Gastroesophageal sphincter (tissue), 4 donors: ENCODE results near the gene GRK3. TPM values are rescaled to one million over a fixed set of nuclear protein-coding genes. Genes with fewer than 3 reads are reported as not detected.

Experiments used
- ATAC-seq: fragments of 150-250 bp; one replicate; pipeline ENCODE4 v1.9.1; 2016; ENCODE audit warnings: mild to moderate bottlenecking, moderate library complexity
- H3K27ac ChIP-seq, 4 donors: fragments of 200-600 bp; sonication (generic) in 3 of 4; 1 replicate in 3 of 4; 2 replicates in 1 of 4; pipeline ENCODE4 v1.5.1; 2016 to 2019
- H3K27me3 ChIP-seq: fragments of 200-600 bp; sonication (generic); one replicate; pipeline ENCODE4 v1.5.1; 2019
- H3K36me3 ChIP-seq, 2 donors: fragments of 200-600 bp; sonication (generic); one replicate each; pipeline ENCODE4 v1.5.1; 2019; ENCODE audit warnings: control low read depth in 1 of 2
- H3K4me1 ChIP-seq, 3 donors: fragments of 200-600 bp; sonication (generic); 1 replicate in 2 of 3; 2 replicates in 1 of 3; pipeline ENCODE4 v1.5.1; 2016 to 2019; ENCODE audit warnings: control low read depth in 2 of 3
- H3K4me3 ChIP-seq, 2 donors: fragments of 200-600 bp; sonication (generic); one replicate each; pipeline ENCODE4 v1.5.1; 2019; ENCODE audit warnings: mild to moderate bottlenecking in 1 of 2, moderate library complexity in 1 of 2
- H3K9me3 ChIP-seq, 3 donors: fragments of 200-600 bp; sonication (generic); one replicate each; pipeline ENCODE4 v1.5.1; 2017 to 2019; ENCODE audit warnings: control low read depth in 2 of 3
- EP300 ChIP-seq: sonication (generic); formaldehyde crosslinking; IDR thresholded peaks from one replicate; pipeline ENCODE4 v1.6.1; 2017; ENCODE audit warnings: antibody characterized with exemption, mild to moderate bottlenecking
- POLR2A ChIP-seq, 2 donors: fragments of 450-650 bp; IDR thresholded peaks; one replicate each; pipeline ENCODE4 v1.6.1; 2017; ENCODE audit warnings: antibody characterized with exemption in 2 of 2, mild to moderate bottlenecking in 2 of 2, moderate library complexity in 1 of 2
- POLR2AphosphoS5 ChIP-seq: sonication (generic); formaldehyde crosslinking; IDR thresholded peaks from one replicate; pipeline ENCODE4 v1.6.1; 2017; ENCODE audit warnings: antibody characterized with exemption
- WGBS, 2 donors: methylation state at CpG; one replicate each; pipeline ENCODE4 v1.1.5; 2018; ENCODE audit warnings: low coverage in 1 of 2; 5-methylcytosine and 5-hydroxymethylcytosine counted together
- total RNA-seq, 4 donors: library from RNA; depleted of rRNA; stranded (reverse); fragments of >200 nt; gene quantifications; one replicate each; pipeline ENCODE4 v1.1.0, GENCODE V29; 2016
- TF ChIP-seq, protein P1 (sequence below), 4 experiments: fragments of 200-600 bp in 2 of 4; fragments of 450-650 bp in 2 of 4; sonication (generic) in 1 of 4; IDR thresholded peaks; one replicate each; pipeline ENCODE4 v1.5.1; 2017 to 2019; ENCODE audit warnings: antibody characterized with exemption in 4 of 4, mild to moderate bottlenecking in 2 of 4, moderate library complexity in 2 of 4

Gene GRK3
- total RNA-seq, 4 donors from 2014 or later: 3.9 to 7.8 (median 4.5) TPM

DNA sequence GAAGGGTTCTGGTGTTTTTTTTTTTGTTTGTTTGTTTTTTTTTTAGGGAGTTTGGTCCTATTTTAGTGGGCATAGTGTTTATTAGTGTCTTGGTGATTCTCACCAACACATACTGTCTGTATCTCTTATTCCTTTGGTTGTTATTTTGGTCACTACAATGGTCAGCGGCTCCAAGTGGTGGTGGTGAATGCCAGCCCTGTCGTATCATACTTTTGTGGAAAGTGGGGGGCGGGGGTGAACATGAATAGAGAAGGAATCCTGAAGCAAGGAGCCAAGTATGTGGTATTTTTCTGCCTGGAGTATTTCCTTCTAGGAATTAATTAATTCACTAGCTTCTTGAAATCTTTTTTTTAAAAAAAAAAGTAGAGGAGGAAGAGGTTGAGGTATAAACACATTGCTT lies 79.6 kb downstream of the GRK3 start:
- Histone ChIP-seq H3K27me3 (no peaks in the 10 kb centered on the region), H3K27ac (no peak overlapping the region), H3K4me1 (peaks cover 0 to 21% (median 0%) of the 10 kb centered on the region in 3 donors), H3K36me3 (no peaks in the 10 kb centered on the region), H3K4me3 (no peak overlapping the region), H3K9me3 (no peaks in the 10 kb centered on the region)
- no peak for TF ChIP-seq EP300
- TF ChIP-seq POLR2A (IDR thresholded peaks at IDR 0.05): no peak
- TF ChIP-seq POLR2AphosphoS5: no peak
- TF ChIP-seq, protein P1, sequence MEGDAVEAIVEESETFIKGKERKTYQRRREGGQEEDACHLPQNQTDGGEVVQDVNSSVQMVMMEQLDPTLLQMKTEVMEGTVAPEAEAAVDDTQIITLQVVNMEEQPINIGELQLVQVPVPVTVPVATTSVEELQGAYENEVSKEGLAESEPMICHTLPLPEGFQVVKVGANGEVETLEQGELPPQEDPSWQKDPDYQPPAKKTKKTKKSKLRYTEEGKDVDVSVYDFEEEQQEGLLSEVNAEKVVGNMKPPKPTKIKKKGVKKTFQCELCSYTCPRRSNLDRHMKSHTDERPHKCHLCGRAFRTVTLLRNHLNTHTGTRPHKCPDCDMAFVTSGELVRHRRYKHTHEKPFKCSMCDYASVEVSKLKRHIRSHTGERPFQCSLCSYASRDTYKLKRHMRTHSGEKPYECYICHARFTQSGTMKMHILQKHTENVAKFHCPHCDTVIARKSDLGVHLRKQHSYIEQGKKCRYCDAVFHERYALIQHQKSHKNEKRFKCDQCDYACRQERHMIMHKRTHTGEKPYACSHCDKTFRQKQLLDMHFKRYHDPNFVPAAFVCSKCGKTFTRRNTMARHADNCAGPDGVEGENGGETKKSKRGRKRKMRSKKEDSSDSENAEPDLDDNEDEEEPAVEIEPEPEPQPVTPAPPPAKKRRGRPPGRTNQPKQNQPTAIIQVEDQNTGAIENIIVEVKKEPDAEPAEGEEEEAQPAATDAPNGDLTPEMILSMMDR (IDR thresholded peaks at IDR 0.05): no peak
- ATAC-seq: no peak
- 26 to 36% methylated on average over 3 of the region's 3 CpGs for WGBS, 2 donors

DNA sequence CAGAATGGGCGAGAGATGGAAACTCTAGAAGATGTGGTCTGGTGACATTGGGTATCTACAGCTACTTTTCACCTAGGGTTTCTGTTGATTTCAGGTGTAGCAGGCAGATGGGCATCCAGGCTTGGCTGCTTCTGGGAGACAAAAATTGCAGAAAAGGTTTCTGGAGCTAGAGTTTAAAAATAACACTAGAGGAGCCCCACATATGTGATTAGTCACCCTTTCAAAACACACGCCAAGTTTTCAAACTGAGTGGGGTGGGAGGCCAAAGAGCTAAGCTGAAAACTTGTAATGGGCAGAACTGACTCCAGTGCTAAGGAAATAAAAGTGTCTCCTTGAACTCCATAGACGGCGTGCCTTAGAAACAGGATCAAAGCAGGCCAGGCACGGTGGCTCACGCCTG lies 80.8 kb downstream of the GRK3 start:
- WGBS, 2 donors: 43 to 59% methylated on average over 4 to 6 of the region's 6 CpGs

DNA sequence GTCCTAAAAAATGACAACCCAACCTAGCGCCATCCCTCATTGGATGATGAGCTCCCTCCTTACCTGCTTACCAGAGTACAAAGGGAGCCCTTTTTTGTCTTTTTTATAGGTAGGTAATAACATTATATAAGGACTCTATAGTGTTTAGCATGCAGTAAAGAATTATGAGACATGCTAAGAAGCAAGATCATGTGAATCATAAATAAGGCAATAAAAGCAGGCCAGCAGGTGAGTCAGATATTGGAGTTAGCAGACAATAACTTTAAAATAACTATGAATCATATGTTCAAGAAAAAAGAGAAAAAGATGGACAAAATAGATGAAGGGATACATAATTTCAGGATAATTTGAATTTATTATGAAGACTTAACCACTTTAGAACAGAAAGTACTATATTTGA lies 81.5 kb downstream of the GRK3 start:
- TF ChIP-seq EP300 (no peak), POLR2A (IDR thresholded peaks at IDR 0.05) (no peak), POLR2AphosphoS5 (no peak)
- TF ChIP-seq, protein P1 (IDR thresholded peaks at IDR 0.05): no peak
- H3K27me3 ChIP-seq: no peaks in the 10 kb centered on the region
- H3K4me3 ChIP-seq: no peak overlapping the region
- no peak overlapping the region for H3K27ac ChIP-seq
- H3K9me3 ChIP-seq: no peaks in the 10 kb centered on the region
- no peaks in the 10 kb centered on the region for H3K36me3 ChIP-seq
- 100% methylated on average over 1 of the region's 1 CpG; no CpG with 5 or more reads in 1 of the 2 donors for WGBS, 2 donors
- ATAC-seq: no peak
- H3K4me1 ChIP-seq: peaks cover 0 to 21% (median 0%) of the 10 kb centered on the region in 3 donors

More for the DNA sequence above, 80.8 kb downstream of the GRK3 start:
- H3K27me3 ChIP-seq: no peaks in the 10 kb centered on the region
- H3K9me3 ChIP-seq: no peaks in the 10 kb centered on the region
- ATAC-seq: no peak
- no peaks in the 10 kb centered on the region for H3K36me3 ChIP-seq
- peaks cover 0 to 21% (median 0%) of the 10 kb centered on the region in 3 donors for H3K4me1 ChIP-seq
- TF ChIP-seq POLR2AphosphoS5: no peak
- no peak for TF ChIP-seq EP300
- TF ChIP-seq, protein P1 (IDR thresholded peaks at IDR 0.05): no peak
- no peak for TF ChIP-seq POLR2A (IDR thresholded peaks at IDR 0.05)
- H3K4me3 ChIP-seq: no peak overlapping the region
- no peak overlapping the region for H3K27ac ChIP-seq

DNA sequence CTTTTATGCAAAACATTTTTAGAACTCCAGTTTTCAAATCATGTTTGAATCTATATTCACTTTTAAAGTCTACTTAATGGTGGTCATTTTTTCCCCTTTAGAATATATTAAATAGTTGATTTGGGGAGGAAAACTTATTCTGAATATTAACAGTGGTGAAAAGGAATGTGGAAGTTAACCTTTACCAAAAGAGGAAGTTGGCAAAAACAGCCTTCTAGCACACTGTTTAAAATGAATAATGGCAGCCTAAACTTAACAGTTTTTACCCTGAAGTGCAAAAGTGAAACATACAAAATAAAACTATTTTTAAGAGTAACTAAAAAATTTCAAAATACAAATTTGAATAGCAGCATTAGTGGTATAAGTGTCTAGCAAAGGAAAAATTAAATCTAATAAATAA lies 86.4 kb downstream of the GRK3 start:
- no peak overlapping the region for H3K4me3 ChIP-seq
- no peak for ATAC-seq
- TF ChIP-seq POLR2A (IDR thresholded peaks at IDR 0.05) (no peak), EP300 (no peak), POLR2AphosphoS5 (no peak)
- TF ChIP-seq, protein P1 (IDR thresholded peaks at IDR 0.05): no peak
- H3K27me3 ChIP-seq: no peaks in the 10 kb centered on the region
- no peak overlapping the region for H3K27ac ChIP-seq
- H3K36me3 ChIP-seq: no peaks in the 10 kb centered on the region
- no peaks in the 10 kb centered on the region for H3K4me1 ChIP-seq
- no peaks in the 10 kb centered on the region for H3K9me3 ChIP-seq

DNA sequence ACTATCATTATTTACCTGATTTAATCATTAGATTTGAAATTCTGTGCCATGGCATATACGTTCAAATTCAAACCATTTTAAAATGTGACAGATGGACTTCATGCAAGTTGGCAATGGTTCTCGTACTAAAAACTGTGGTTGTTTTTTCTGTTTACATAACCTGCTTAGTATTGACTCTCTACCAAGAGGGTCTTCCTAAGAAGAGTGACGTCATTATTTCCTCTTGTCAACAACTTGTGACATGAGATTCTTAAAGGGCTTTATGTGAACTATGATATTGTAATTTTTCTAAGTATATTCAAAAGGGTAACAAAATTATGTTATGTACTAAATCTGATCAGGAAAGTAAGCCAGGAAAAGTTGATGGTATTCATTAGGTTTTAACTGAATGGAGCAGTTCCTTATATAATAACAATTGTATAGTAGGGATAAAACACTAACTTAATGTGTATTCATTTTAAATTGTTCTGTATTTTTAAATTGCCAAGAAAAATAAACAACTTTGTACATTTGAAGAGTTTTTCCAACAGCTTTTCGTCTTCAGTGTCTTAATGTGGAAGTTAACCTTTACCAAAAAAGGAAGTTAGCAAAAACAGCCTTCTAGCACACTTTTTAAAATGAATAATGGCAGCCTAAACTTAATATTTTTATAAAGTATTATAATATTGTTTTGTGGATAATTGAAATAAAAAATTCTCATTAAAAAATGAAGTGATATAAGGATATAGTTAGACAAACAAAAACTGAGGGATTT lies 87.0 kb downstream of the GRK3 start:
- H3K36me3 ChIP-seq: no peaks in the 10 kb centered on the region
- 50 to 68% methylated on average over 4 of the region's 4 CpGs for WGBS, 2 donors
- TF ChIP-seq POLR2A (IDR thresholded peaks at IDR 0.05): no peak
- TF ChIP-seq EP300: no peak
- TF ChIP-seq, protein P1 (IDR thresholded peaks at IDR 0.05): no peak
- no peak for TF ChIP-seq POLR2AphosphoS5
- no peaks in the 10 kb centered on the region for H3K4me1 ChIP-seq
- H3K27me3 ChIP-seq: no peaks in the 10 kb centered on the region
- H3K27ac ChIP-seq: no peak overlapping the region
- H3K4me3 ChIP-seq: no peak overlapping the region
- H3K9me3 ChIP-seq: no peaks in the 10 kb centered on the region
- no peak for ATAC-seq
